ENCODE data around the gene MGLL. TPM values are rescaled to one million over a fixed set of nuclear protein-coding genes. Genes with fewer than 3 reads are reported as not detected.

MGLL gene
- total RNA-seq, 4 donors from 2014 or later = 26.5 to 50.2 (median 43.8) TPM

DNA sequence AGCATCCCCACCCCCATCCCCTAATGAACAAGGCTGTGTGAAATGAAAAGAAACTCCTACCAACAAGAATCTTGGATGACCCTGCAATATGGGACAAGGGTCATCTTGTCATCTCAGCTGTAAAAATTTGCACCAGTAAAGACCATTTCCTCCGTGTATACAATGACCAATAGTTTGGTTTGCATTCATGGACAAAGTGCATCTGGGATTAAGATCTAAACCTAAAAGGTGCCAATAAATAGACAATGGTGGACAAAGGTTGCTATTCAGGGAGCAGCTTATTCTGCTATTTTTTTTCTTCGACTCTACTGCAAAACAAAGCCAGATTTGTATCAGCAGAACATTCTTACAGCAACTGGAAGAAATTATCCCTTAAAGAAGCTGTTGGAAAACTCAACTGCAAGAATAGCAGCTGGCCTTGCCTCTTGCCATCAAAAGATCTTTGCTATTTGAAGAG, 8.0 kb downstream of the MGLL start:
- in situ Hi-C loops (cut with MboI; ENCODE audit: low sequenced_read_pairs in 4 of 4) = no loop called here
- Histone ChIP-seq H3K9me3 (no peaks in the 10 kb centered on the region), H3K36me3 (peaks cover 0 to 23% of the 10 kb centered on the region in 2 donors), H3K27me3 (no peaks in the 10 kb centered on the region), H3K4me3 (no peak overlapping the region), H3K4me1 (peaks cover 63 to 73% of the 10 kb centered on the region in 2 donors), H3K27ac (peak overlapping the region in 2 of 4 donors; percentile 80 to 92)
- ATAC-seq = no peak
- intact Hi-C loops (cut with DNase I; ENCODE audit: low total_unique reads) = no loop called here
- DNase-seq = no peak
- TF ChIP-seq, protein P1, sequence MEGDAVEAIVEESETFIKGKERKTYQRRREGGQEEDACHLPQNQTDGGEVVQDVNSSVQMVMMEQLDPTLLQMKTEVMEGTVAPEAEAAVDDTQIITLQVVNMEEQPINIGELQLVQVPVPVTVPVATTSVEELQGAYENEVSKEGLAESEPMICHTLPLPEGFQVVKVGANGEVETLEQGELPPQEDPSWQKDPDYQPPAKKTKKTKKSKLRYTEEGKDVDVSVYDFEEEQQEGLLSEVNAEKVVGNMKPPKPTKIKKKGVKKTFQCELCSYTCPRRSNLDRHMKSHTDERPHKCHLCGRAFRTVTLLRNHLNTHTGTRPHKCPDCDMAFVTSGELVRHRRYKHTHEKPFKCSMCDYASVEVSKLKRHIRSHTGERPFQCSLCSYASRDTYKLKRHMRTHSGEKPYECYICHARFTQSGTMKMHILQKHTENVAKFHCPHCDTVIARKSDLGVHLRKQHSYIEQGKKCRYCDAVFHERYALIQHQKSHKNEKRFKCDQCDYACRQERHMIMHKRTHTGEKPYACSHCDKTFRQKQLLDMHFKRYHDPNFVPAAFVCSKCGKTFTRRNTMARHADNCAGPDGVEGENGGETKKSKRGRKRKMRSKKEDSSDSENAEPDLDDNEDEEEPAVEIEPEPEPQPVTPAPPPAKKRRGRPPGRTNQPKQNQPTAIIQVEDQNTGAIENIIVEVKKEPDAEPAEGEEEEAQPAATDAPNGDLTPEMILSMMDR (IDR thresholded peaks at IDR 0.05 in 4 of 5, conservative IDR thresholded peaks at IDR 0.05 in 1 of 5) = no peak

DNA sequence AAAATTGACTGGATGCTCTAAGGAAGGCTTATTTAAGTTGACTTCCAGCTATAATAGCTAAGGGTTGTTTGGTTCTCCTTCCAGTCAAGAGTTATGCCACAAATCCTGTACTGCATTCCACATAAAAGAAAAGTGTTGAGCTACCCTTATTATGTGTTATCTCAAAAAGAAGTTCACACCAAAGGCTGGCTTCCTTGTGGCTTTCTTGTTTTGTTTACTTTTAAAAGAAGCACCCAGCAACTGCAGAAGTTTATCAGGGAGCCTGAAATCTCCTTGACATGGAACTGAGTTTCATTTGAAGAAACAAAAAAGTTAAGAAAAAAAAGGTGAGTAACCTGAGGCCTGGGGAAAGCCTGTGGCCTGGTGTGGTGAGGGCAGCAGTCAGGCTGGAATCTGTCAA, 10.2 kb downstream of the MGLL start:
- Histone ChIP-seq H3K4me3 (no peak overlapping the region), H3K36me3 (peaks cover 0 to 36% of the 10 kb centered on the region in 2 donors), H3K9me3 (no peaks in the 10 kb centered on the region), H3K27me3 (no peaks in the 10 kb centered on the region), H3K4me1 (peaks cover 48 to 52% of the 10 kb centered on the region in 2 donors), H3K27ac (no peak overlapping the region)
- DNase-seq (no peak), ATAC-seq (no peak)
- no peak for TF ChIP-seq POLR2A (IDR thresholded peaks at IDR 0.05)
- TF ChIP-seq, protein P1 (IDR thresholded peaks at IDR 0.05 in 4 of 5, conservative IDR thresholded peaks at IDR 0.05 in 1 of 5) = no peak
- in situ Hi-C loops (cut with MboI; ENCODE audit: low sequenced_read_pairs in 4 of 4) = no loop called here
- intact Hi-C loops (cut with DNase I; ENCODE audit: low total_unique reads) = no loop called here

DNA sequence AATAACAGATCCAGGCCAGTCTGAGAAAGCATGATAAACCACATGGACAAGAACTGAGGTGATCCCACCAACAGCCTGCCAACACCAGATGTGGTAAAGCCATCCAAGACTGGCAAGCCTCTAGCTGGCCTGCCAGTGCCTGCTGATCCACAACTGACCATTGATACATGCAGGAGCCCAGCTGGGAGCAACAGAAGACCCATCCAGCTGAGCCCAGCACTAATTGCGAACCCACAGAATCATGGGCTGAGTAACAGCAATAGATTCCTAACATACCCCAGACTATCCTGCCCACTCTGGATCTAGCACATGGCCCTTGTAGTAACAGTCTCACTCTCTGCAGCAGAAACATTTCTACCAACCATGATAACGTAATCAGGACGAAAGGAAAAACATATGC, 10.6 kb downstream of the MGLL start:
- Histone ChIP-seq H3K27ac (peak overlapping the region in 1 of 4 donors; percentile 6), H3K27me3 (no peaks in the 10 kb centered on the region), H3K4me1 (peaks cover 43 to 47% of the 10 kb centered on the region in 2 donors), H3K4me3 (no peak overlapping the region), H3K9me3 (no peaks in the 10 kb centered on the region), H3K36me3 (peaks cover 0 to 36% of the 10 kb centered on the region in 2 donors)
- TF ChIP-seq, protein P1 (IDR thresholded peaks at IDR 0.05 in 4 of 5, conservative IDR thresholded peaks at IDR 0.05 in 1 of 5) = no peak
- TF ChIP-seq POLR2A (IDR thresholded peaks at IDR 0.05) = no peak
- intact Hi-C loops (cut with DNase I; ENCODE audit: low total_unique reads) (no loop called here), in situ Hi-C loops (cut with MboI; ENCODE audit: low sequenced_read_pairs in 4 of 4) (no loop called here)
- no peak for DNase-seq
- no peak for ATAC-seq

DNA sequence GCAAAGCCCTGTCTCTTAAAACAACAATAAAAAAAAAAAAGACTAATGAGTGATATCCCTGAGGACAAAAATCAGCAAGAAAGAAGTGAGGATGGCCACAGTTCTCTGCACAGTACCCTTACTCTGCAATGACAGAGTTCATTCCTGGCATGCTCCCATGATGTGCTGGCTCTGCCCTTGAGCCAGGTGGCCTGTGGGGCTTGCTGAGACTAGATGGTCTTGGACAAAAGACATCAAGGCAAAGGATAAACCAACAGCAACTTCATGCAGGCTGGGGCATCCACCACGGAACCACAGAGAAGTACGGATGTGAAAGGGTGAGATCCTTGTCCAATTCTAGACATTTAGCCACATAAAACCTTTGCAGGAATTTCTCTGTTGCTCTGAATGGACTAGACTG, 12.7 kb downstream of the MGLL start:
- no peaks in the 10 kb centered on the region for H3K9me3 ChIP-seq
- H3K27ac ChIP-seq = no peak overlapping the region
- intact Hi-C loops (cut with DNase I; ENCODE audit: low total_unique reads) (no loop called here), in situ Hi-C loops (cut with MboI; ENCODE audit: low sequenced_read_pairs in 4 of 4) (no loop called here)
- peaks cover 0 to 26% of the 10 kb centered on the region in 2 donors for H3K36me3 ChIP-seq
- TF ChIP-seq, protein P1 (IDR thresholded peaks at IDR 0.05 in 4 of 5, conservative IDR thresholded peaks at IDR 0.05 in 1 of 5) = no peak
- TF ChIP-seq POLR2A (IDR thresholded peaks at IDR 0.05) = no peak
- DNase-seq (no peak), ATAC-seq (no peak)
- no peaks in the 10 kb centered on the region for H3K27me3 ChIP-seq
- peaks cover 34% of the 10 kb centered on the region in 2 donors for H3K4me1 ChIP-seq
- H3K4me3 ChIP-seq = no peak overlapping the region

DNA sequence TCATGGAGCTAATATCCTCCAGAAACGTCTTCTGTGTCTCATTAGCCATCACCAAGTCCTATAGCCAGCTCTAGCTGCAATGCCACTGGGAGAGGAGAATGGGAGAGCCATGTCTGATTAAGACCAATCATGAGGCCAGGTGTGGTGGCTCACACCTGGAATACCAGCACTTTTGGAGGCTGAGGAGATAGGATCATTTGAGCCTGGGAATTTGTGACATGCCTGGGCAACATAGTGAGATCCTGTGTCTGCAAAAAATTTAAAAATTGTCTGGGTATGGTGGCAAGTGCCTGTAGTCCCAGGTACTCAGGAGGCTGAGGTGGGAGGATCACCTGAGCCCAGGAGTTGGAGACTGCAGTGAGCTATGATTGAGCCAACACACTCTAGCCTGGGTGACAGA, 13.1 kb downstream of the MGLL start:
- H3K36me3 ChIP-seq = peaks cover 0 to 26% of the 10 kb centered on the region in 2 donors
- ATAC-seq = no peak

More for the DNA sequence above, 13.1 kb downstream of the MGLL start:
- DNase-seq = no peak
- TF ChIP-seq, protein P1 (IDR thresholded peaks at IDR 0.05 in 4 of 5, conservative IDR thresholded peaks at IDR 0.05 in 1 of 5) = no peak
- TF ChIP-seq POLR2A (IDR thresholded peaks at IDR 0.05) = no peak
- peaks cover 34% of the 10 kb centered on the region in 2 donors for H3K4me1 ChIP-seq
- no peak overlapping the region for H3K27ac ChIP-seq
- no peaks in the 10 kb centered on the region for H3K27me3 ChIP-seq
- in situ Hi-C loops (cut with MboI; ENCODE audit: low sequenced_read_pairs in 4 of 4) (no loop called here), intact Hi-C loops (cut with DNase I; ENCODE audit: low total_unique reads) (no loop called here)
- no peaks in the 10 kb centered on the region for H3K9me3 ChIP-seq
- no peak overlapping the region for H3K4me3 ChIP-seq

Measured in gastrocnemius medialis (tissue), 4 donors.